Vagina (tissue), 2 donors: Measurements from ENCODE around the gene TTLL6.

Experiments used
- CTCF ChIP-seq, 3 experiments: fragments of 450-650 bp in 2 of 3; fragments of 200-600 bp in 1 of 3; sonication (generic) in 1 of 3; IDR thresholded peaks; one replicate each; pipeline ENCODE4 v1.5.1; 2017 to 2019; ENCODE audit warnings: antibody characterized with exemption in 3 of 3, mild to moderate bottlenecking in 2 of 3, moderate library complexity in 2 of 3
- POLR2A ChIP-seq, 2 donors: fragments of 450-650 bp; IDR thresholded peaks; one replicate each; pipeline ENCODE4 v1.6.1; 2017; ENCODE audit warnings: antibody characterized with exemption in 2 of 2, mild to moderate bottlenecking in 2 of 2, moderate library complexity in 2 of 2

- TF ChIP-seq POLR2A (IDR thresholded peaks at IDR 0.05) (no peak), CTCF (IDR thresholded peaks at IDR 0.05) (no peak)
These were observed 67.1 kb downstream of the TTLL6 start for GRCh38 chr17:48749621-48750553.
